RPMI8226 (cell line): ENCODE data around the gene SEMA5A.

ENCODE experiments used
- DNase-seq: peaks from one replicate; pipeline ENCODE4 v3.0.0-alpha.2; 2015

The SEMA5A gene

GRCh38 chr5:9545136-9545991, 511 bp downstream of the SEMA5A start:
- DNase-seq, result no peak

DNA sequence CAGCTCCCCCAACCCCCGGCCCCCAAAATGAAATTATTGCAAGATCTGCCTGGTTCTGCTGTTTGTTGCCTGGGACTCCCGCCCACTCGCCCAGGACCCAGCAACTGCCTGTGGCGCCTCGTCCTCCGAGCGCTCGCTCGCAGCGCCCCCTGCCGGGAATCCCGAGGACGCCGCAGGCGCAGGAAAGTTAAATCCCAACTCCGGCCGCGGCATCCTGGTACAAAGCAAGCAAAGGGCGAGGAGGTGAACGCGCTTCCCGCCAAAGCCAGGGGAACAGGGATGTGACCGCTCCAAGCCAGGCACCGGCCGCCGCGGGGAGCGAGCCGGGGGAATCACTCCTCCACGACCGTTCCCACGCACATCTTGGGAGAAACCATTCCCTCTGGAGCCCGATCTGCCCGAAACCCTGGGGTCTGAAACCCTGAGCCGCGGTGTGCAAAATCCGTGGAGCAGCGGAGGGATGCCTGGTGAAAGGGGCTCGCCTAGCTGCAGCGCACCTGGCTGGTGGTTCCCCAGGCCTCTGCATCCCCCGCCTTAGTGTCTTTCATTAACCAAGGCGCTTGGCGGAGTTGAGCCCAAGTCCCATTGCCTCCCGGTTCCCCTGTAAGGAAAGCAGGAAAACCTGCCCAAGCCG, 1.3 kb downstream of the SEMA5A start:
- DNase-seq, result peak; percentile 64

- DNase-seq, result no peak
Measured at GRCh38 chr5:9544056-9544455, 1.8 kb downstream of the SEMA5A start.

- no peak for DNase-seq
Measured at GRCh38 chr5:9543311-9543920, 2.5 kb downstream of the SEMA5A start.

DNA sequence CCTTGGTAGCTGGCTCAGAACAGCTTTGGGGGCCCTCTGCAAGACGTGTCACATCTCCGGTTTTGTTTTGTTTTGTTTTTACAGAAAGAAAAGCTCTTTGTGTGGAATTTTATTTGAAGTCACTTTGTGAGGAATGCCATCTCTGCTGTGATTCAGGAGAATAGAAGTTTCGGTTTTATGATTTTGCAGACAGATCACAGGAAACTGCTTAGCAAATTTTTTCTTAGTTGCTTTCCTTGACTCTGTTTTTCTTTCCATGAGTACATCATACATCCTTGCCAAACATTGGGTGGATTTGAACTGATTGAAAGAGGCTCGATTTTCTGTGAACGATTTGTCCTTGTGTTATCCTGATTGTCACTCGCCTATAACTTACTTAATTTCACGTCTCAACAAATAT, 5.1 kb downstream of the SEMA5A start:
- DNase-seq, result no peak

DNA sequence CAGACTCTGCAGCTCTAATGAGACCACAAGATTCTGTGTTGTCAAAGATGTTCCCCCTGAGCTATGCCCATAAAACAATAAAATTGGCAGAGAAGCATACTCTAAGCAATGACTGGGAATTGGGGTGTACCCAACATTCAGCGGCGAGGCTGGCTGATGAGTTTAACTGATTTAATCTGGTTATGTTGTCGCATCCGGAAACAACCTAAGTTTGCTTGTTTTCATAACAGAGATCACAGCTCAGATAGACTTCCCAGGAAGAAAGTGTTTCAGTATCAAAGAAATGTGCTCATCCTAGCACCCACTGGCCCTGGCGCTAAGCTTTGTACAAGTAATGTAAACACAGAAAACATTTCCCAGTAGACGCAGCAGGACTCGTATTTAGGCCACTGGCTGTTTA, 7.4 kb downstream of the SEMA5A start:
- no peak for DNase-seq

- DNase-seq, result no peak
Measured at GRCh38 chr5:9537223-9538141, 8.4 kb downstream of the SEMA5A start.

- no peak for DNase-seq
Measured at GRCh38 chr5:9536717-9537116, 9.2 kb downstream of the SEMA5A start.

GRCh38 chr5:9534881-9535517, 10.9 kb downstream of the SEMA5A start:
- DNase-seq, result no peak

DNA sequence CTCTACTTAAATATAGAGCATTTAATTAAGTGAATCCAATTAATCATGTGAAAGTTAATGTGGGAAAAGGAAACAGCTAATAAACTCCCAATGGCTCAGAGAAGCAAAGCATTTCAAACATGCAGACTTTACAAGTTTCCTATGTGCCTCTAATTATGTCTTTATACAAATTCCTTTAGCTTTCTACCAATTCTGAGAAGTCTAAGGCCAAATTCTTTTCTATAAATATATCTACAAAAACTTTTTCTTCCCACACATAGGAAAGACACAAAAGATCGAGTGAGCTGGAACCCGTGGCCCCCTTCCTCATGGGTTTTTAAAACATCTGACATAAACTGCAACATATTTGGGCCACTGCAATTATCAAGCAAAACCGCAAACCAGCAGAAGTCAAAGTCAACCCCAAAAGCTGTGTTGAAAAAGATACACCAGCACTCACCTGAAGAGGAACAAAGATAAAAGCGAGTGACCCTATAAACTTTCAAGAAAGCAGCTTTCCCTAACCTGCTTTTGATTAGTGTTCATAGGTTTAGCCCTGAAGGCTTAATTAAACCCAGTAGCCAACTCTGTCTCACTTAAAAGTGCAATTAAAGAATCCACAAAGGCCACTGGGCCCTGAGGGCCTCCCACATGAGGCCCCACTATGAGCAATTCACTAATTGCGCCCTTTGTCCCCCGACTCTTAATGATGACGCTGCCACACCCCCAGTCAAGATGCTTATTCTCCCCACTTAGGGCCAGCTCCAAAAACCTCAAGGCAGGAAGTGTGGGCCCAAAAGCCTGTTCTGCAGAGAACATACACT, 12.1 kb downstream of the SEMA5A start:
- peak; percentile 58 for DNase-seq

DNA sequence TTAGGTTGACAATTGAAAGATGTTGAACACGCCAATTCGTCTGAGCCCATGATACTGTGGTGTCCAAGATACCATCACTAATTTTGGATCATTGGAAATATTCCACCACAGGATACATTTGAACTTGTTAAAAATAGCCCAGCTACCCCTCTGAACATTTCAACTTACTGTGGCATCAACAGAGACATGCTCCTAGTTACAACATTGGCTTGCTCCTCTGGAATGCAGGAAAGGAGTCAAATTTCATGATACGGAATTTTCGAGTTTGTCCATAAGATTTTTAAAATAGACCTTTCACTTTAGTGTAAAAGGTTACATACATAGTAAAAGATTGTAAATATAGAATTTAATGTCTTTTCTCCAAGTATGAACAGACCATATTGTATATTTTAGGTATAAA, 12.8 kb downstream of the SEMA5A start:
- DNase-seq, result no peak

GRCh38 chr5:9529513-9529912, 16.4 kb downstream of the SEMA5A start:
- DNase-seq, result no peak

- DNase-seq, result peak; percentile 88
Measured at GRCh38 chr5:9529041-9529480, 16.8 kb downstream of the SEMA5A start.

DNA sequence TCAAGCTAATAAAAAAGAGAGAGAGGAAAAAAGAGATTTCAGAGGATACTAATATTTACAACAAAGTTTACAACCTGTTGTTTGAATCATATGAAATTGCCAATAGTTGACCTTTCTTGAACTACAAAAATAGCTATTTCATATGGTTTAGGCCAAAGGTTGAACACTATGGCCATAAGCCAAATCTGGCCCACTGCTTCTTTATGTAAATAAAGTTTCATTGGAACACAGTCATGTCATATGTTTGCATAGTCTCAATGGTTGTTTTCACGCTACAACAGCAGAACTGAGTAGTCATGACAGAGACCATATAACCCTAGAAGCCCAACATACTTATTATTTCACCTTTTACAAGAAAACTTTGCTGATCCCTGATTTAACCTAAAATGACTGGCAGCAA, 20.9 kb downstream of the SEMA5A start:
- no peak for DNase-seq

- DNase-seq, result no peak
Measured at GRCh38 chr5:9523090-9523823, 22.6 kb downstream of the SEMA5A start.

GRCh38 chr5:9519537-9519936, 26.3 kb downstream of the SEMA5A start:
- DNase-seq, result no peak

- DNase-seq, result no peak
Measured at GRCh38 chr5:9516591-9516990, 29.3 kb downstream of the SEMA5A start.

- DNase-seq, result no peak
Measured at GRCh38 chr5:9515436-9515835, 30.4 kb downstream of the SEMA5A start.

GRCh38 chr5:9514968-9515367, 30.9 kb downstream of the SEMA5A start:
- DNase-seq, result no peak

GRCh38 chr5:9513827-9514226, 32.0 kb downstream of the SEMA5A start:
- no peak for DNase-seq

- no peak for DNase-seq
Measured at GRCh38 chr5:9512457-9512856, 33.4 kb downstream of the SEMA5A start.
